Inferior parietal cortex (tissue), 1 donor: Measurements from ENCODE around the gene ADAMTS12.
"Not testable (repeated sequence)": the region's sequence is repeated elsewhere in the genome, so short reads cannot be mapped to it uniquely, and the experiment has no call there.

Experiments used
- DNase-seq: peaks from one replicate; pipeline ENCODE4 v3.0.0-alpha.2; 2016; ENCODE audit errors: extremely low spot score

ADAMTS12 gene, protein sequence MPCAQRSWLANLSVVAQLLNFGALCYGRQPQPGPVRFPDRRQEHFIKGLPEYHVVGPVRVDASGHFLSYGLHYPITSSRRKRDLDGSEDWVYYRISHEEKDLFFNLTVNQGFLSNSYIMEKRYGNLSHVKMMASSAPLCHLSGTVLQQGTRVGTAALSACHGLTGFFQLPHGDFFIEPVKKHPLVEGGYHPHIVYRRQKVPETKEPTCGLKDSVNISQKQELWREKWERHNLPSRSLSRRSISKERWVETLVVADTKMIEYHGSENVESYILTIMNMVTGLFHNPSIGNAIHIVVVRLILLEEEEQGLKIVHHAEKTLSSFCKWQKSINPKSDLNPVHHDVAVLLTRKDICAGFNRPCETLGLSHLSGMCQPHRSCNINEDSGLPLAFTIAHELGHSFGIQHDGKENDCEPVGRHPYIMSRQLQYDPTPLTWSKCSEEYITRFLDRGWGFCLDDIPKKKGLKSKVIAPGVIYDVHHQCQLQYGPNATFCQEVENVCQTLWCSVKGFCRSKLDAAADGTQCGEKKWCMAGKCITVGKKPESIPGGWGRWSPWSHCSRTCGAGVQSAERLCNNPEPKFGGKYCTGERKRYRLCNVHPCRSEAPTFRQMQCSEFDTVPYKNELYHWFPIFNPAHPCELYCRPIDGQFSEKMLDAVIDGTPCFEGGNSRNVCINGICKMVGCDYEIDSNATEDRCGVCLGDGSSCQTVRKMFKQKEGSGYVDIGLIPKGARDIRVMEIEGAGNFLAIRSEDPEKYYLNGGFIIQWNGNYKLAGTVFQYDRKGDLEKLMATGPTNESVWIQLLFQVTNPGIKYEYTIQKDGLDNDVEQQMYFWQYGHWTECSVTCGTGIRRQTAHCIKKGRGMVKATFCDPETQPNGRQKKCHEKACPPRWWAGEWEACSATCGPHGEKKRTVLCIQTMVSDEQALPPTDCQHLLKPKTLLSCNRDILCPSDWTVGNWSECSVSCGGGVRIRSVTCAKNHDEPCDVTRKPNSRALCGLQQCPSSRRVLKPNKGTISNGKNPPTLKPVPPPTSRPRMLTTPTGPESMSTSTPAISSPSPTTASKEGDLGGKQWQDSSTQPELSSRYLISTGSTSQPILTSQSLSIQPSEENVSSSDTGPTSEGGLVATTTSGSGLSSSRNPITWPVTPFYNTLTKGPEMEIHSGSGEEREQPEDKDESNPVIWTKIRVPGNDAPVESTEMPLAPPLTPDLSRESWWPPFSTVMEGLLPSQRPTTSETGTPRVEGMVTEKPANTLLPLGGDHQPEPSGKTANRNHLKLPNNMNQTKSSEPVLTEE (N-terminal part only)

GRCh38 chr5:33891788-33892619 is at the start of gene ADAMTS12:
TSS of gene ADAMTS12 (minus strand) at chr5:33891990. CDS start at chr5:33891856, 134 bp downstream.
- DNase-seq = no peak

- no peak for DNase-seq
These were observed 49.3 kb upstream of the ADAMTS12 start for GRCh38 chr5:33941090-33941489.

GRCh38 chr5:33939556-33940262 is 47.9 kb upstream of the ADAMTS12 start:
- no peak for DNase-seq

DNA sequence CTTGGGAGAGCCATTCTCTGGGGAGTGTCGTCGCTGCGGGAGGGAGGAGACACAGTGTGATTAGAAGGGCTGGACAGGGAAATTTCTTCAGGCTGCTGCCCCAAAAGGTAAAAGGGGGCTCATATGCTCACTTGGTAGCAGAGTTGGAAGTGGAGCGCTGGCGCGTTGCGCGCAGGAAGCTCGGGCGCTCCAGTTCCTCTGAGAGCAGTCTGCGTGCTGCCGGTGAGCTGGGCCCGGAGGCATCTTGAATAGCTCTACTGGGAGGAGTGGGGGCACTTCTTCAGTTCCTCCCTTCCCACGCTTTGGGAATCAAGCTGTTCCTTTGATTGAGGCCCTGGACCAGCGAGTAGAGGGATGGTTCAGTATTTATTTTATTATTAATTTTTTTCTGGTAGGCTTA is 47.1 kb upstream of the ADAMTS12 start:
- no peak for DNase-seq

GRCh38 chr5:33938507-33938796 is 46.7 kb upstream of the ADAMTS12 start:
- no peak for DNase-seq

DNA sequence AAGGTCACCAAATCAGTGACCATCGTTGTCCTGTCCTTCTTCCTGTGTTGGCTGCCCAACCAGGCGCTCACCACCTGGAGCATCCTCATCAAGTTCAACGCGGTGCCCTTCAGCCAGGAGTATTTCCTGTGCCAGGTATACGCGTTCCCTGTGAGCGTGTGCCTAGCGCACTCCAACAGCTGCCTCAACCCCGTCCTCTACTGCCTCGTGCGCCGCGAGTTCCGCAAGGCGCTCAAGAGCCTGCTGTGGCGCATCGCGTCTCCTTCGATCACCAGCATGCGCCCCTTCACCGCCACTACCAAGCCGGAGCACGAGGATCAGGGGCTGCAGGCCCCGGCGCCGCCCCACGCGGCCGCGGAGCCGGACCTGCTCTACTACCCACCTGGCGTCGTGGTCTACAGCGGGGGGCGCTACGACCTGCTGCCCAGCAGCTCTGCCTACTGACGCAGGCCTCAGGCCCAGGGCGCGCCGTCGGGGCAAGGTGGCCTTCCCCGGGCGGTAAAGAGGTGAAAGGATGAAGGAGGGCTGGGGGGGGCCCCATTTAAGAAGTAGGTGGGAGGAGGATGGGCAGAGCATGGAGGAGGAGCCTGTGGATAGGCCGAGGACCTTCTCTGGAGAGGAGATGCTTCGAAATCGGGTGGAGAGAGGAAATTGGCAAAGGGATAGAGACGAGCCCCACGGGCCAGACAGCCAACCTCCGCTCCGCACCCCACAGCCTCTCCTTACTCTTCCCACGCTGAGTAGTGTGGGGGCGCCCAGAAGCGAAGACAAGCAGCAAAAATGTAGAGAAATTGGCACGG is 46.1 kb upstream of the ADAMTS12 start:
- DNase-seq = no peak

DNA sequence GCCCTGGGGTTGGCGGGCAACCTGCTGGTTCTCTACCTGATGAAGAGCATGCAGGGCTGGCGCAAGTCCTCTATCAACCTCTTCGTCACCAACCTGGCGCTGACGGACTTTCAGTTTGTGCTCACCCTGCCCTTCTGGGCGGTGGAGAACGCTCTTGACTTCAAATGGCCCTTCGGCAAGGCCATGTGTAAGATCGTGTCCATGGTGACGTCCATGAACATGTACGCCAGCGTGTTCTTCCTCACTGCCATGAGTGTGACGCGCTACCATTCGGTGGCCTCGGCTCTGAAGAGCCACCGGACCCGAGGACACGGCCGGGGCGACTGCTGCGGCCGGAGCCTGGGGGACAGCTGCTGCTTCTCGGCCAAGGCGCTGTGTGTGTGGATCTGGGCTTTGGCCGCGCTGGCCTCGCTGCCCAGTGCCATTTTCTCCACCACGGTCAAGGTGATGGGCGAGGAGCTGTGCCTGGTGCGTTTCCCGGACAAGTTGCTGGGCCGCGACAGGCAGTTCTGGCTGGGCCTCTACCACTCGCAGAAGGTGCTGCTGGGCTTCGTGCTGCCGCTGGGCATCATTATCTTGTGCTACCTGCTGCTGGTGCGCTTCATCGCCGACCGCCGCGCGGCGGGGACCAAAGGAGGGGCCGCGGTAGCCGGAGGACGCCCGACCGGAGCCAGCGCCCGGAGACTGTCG is 45.4 kb upstream of the ADAMTS12 start:
- DNase-seq = no peak

DNA sequence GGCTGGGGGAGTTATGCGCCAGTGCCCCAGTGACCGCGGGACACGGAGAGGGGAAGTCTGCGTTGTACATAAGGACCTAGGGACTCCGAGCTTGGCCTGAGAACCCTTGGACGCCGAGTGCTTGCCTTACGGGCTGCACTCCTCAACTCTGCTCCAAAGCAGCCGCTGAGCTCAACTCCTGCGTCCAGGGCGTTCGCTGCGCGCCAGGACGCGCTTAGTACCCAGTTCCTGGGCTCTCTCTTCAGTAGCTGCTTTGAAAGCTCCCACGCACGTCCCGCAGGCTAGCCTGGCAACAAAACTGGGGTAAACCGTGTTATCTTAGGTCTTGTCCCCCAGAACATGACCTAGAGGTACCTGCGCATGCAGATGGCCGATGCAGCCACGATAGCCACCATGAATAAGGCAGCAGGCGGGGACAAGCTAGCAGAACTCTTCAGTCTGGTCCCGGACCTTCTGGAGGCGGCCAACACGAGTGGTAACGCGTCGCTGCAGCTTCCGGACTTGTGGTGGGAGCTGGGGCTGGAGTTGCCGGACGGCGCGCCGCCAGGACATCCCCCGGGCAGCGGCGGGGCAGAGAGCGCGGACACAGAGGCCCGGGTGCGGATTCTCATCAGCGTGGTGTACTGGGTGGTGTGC is 44.7 kb upstream of the ADAMTS12 start, which contains the start of gene RXFP3:
RXFP3 (plus strand) TSS at position 6 of the 636 bp plus-strand sequence; CDS start at position 361, 355 bp downstream.
- no peak for DNase-seq

DNA sequence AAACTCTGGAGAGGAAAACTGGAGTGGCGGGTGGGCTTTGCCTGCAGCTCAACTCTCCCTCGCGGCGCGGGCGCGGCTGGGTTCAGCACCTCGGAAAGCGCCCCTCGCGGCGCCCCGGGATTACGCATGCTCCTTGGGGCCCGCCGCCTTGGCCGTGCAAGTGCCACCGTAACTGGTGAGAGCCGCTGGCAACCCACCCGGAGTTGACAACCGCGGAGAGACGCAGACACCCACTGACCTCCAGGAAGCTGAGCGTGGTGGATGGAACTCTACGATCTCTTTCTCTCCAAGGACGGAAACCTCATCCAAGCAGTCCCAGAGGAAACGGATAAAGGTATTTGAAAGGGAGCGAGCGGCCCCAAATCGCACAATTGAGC is 44.2 kb upstream of the ADAMTS12 start:
- peak; percentile 27 for DNase-seq

DNA sequence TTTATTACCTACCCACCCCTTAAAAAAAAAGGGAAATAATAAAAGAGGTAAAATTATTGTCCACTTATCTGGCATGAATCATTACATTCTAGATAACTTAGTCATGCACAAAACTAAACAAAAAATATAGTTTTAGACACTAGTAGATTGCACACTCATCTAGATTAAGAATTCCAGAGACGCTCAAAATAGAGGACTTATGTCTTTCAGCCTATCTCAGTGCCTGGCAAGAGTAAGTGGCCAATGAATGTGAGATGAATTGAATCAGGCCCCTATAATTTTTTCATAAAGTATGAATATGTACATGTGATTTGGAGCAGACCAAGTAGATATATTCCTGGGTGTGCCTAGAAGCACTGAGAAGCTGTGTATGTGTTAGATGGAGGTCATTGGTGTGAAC is 42.4 kb upstream of the ADAMTS12 start:
- DNase-seq = no peak

DNA sequence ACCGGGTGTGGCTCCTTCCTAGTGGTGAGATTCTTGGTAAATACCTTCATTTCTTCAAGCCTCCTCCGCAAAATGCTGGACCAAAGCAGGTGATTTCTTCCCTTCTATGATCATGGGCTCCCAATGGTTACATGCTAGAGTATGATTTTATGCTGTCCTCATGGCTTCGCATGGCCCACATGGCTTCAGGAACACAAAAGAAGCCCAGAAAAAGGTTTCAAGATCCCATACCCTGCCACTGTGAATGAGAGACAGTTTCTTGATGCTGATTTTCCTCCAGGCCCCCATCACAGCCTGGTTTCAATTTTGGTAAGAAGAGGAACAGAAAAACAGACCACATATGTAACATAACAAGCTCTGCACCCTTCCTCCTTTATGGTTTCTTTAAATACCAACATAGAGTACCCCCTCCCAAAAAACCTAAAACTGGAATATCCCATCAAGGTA is 42.0 kb upstream of the ADAMTS12 start:
- DNase-seq = no peak

DNA sequence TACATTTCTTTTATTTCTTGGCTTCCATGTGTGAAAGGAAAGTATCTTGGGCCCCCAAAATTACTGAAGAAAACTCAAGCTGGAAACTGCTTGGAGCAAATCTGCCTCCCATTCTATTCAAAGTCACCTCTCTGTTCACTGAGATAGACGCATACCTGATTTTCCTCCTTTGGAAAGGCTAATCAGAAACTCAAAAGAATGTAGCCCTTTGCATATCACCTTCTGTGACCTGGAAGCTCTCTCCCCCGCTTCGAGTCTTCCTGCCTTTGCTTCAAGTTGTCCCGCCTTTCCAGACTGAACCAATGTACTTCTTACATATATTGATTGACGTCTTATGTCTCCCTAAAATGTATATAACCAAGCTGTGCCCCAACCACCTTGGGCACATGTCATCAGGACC is 39.3 kb upstream of the ADAMTS12 start:
- no peak for DNase-seq

DNA sequence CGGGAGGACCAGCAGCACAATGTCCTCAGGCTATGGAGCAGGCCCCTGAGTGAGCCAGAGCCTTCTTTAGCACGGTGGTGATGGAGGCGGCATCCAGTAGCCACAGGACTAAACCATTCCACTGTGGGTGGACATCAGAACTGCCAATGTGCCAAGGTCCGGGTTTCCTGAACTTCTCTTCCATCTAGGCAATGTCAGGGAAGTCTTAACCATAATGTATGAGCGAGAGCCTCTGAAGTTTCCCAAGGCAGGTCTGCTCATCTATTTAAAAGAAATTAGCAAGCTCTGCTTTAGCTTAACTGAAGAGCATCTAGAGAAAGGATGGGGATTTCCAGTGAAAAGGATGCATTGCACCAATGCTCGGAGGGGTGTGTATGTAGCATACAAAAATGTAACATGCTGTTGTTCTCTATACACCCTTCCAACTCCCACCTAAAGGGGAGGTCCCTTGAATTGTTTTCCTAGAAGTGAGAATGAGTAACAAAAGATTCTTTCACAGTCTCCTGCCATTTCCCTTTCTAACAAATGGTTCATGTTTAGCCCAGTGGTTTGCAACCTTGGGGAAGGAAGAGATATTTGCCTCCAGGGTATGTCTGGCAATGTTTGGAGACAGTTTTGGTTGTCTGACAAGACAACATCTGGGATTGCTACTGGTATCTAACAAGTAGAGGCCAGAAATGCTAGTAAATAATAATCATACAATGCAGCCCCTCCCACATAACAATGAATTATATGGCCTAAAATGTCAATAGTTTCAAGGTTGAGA is 38.3 kb upstream of the ADAMTS12 start:
- no peak for DNase-seq

GRCh38 chr5:33928283-33928682 is 36.5 kb upstream of the ADAMTS12 start:
- no peak for DNase-seq

DNA sequence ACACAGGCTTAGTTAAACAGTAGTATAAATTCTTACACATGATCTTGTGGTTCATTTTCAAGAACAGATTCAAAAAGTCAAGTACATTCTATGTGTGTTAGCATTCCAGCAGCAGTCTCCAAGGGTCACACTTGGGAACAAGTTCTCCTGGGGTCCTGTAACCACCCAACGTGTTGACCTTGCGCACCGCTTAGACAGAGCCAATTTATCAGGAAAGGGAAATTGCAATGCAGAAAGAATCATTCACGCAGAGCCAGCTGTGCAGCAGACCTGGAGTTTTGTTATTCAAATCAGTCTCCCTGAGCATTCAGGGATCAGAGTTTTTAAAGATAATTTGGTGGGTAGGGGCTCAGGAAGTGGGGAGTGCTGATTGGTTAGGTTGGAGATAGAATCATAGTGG is 35.9 kb upstream of the ADAMTS12 start:
- DNase-seq = no peak

DNA sequence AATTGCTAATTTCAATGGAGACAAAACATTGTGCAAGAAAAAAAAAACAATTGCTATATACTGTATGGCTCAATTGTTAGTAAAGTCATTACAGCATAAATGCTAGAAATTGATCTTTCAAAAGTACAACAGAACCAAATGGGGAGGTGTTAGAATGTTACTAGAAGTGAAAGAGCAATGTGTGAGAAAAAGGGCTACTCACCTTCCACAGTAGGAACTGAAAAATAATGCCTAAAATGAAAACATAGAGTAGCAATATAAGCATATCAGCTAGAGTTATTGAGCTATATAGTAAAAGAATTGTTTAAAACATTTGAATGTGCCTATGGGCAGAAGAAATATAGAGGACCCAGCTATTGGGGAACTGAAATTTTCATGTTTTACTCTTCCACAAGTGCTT is 33.5 kb upstream of the ADAMTS12 start:
- DNase-seq = no peak

GRCh38 chr5:33921002-33921401 is 29.2 kb upstream of the ADAMTS12 start:
- no peak for DNase-seq

DNA sequence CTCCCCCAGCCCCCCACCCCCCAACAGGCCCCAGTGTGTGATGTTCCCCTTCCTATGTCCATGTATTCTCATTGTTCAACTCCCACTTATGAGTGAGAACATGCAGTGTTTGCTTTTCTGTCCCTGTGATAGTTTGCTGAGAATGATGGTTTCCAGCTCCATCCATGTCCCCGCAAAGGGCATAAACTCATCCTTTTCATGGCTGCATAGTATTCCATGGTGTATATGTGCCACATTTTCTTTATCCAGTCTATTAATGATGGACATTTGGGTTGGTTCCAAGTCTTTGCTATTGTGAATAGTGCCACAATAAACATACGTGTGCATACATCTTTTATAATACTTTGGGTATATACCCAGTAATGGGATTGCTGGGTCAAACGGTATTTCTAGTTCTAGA is 23.1 kb upstream of the ADAMTS12 start:
- DNase-seq = not testable (repeated sequence)
